Measurements from ENCODE around the gene UBE2K. TPM values are rescaled to one million over a fixed set of nuclear protein-coding genes. Genes with fewer than 3 reads are reported as not detected.
"Not testable (repeated sequence)": the region's sequence is repeated elsewhere in the genome, so short reads cannot be mapped to it uniquely, and the experiment has no call there.

UBE2K gene
- total RNA-seq, 1 donor from 2014 or later, result 18.4 TPM

DNA sequence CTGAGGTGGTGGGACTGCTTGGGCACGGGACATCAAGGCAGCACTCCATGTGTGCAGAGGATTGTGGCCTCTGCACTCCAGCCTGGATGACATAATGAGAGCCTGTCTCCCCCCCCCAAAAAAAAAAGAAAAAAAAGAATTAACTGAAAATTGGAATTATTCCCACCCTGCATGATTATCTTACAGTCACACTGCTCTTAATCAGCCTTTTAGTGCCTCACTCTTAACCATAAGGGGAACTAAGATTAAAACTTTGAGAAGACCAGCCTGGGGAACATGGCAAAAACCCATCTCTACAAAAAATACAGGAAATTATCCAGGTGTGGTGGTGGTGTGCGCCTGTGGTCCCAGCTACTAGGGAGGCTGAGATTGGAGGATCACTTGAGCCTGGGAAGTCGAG, 94.6 kb downstream of the UBE2K start:
- DNase-seq (ENCODE audit: low read depth), result no peak

DNA sequence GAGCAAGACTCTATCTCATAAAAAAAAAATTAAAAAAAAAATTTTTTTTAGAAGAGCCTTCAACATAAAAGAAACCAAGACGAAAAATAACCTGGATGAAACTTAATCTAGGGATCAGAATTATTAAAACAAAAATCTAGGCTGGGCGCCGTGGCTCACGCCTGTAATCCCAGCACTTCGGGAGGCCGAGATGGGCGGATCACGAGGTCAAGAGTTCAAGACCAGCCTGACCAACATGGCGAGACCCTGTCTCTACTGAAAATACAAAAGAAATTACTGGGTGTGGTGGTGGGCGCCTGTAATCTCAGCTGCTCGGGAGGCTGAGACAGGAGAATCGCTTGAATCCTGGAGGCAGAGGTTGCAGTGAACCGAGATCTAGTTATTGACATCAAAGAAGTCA, 95.0 kb downstream of the UBE2K start:
- not testable (repeated sequence) for DNase-seq (ENCODE audit: low read depth)

GRCh38 chr4:39802005-39802404, 104.1 kb downstream of the UBE2K start:
- no peak for DNase-seq (ENCODE audit: low read depth)

DNA sequence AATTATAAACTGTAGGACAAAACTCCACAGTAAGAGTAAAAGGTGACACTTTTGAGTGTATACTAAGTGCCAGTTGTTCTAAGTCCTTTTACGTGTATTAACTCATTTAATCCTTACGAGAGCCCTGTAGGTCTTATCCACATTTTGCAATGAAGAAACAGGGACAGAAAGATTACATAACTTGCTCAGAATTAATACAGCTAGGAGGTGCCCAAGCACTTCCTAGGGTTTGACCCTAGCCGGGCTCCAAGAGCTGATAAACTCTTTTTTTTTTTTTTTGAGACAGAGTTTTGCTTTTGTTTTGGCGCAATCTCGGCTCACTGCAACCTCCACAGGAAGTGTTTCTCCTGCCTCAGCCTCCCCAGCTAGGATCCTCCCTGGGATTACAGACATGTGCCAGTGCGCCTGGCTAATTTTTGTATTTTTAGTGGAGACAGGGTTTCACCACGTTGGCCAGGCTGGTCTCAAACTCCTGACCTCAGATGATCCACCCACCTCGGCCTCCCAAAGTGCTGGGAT, 110.4 kb downstream of the UBE2K start:
- DNase-seq (ENCODE audit: low read depth), result no peak

- DNase-seq (ENCODE audit: low read depth), result no peak
Observed at GRCh38 chr4:39812500-39812899, 114.6 kb downstream of the UBE2K start.

- not testable (repeated sequence) for DNase-seq (ENCODE audit: low read depth)
Observed at GRCh38 chr4:39813033-39813432, 115.1 kb downstream of the UBE2K start.

- DNase-seq (ENCODE audit: low read depth), result not testable (repeated sequence)
Observed at GRCh38 chr4:39813761-39814160, 115.8 kb downstream of the UBE2K start.

- peak; percentile 9 for DNase-seq (ENCODE audit: low read depth)
Observed at GRCh38 chr4:39814403-39815185, 116.7 kb downstream of the UBE2K start.

- no peak for DNase-seq (ENCODE audit: low read depth)
Observed at GRCh38 chr4:39818646-39819045, 120.7 kb downstream of the UBE2K start.

- DNase-seq (ENCODE audit: low read depth), result no peak
Observed at GRCh38 chr4:39820186-39820585, 122.2 kb downstream of the UBE2K start.

- no peak for DNase-seq (ENCODE audit: low read depth)
Observed at GRCh38 chr4:39821951-39822350, 124.0 kb downstream of the UBE2K start.

DNA sequence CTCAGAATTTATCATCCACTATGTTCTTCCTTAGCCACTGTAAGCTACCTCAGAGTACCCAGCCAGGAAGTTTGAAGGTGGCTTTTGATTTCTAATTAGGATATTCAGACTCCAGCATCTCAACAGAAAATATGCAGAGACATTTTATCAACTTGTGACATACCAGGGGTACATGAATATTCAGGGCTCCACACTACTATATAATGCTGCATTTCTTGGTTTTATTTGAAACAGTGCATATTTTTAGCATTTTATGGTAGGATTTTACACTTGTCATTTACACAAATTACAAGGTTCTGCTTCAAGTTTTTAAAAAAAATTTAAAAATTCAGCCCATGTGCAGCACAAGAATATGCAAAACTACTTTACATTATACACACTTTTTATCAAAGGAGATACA, 124.7 kb downstream of the UBE2K start:
- no peak for DNase-seq (ENCODE audit: low read depth)

- peak; percentile 47 for DNase-seq (ENCODE audit: low read depth)
Observed at GRCh38 chr4:39823191-39823590, 125.3 kb downstream of the UBE2K start.

GRCh38 chr4:39825090-39825489, 127.2 kb downstream of the UBE2K start:
- no peak for DNase-seq (ENCODE audit: low read depth)

- DNase-seq (ENCODE audit: low read depth), result peak; percentile 59
Observed at GRCh38 chr4:39825741-39826231, 127.8 kb downstream of the UBE2K start.

Other genes starting within 250 kb of the UBE2K start
- 4,018 and 4,391 TPM in 2 replicates for gene RPL9, start 239.2 kb upstream of the UBE2K start, total RNA-seq
- gene LIAS, start 239.1 kb upstream of the UBE2K start, total RNA-seq, result 14.5 and 16.6 TPM in 2 replicates
- gene UGDH, start 170.7 kb upstream of the UBE2K start, total RNA-seq, result 48.0 and 58.2 TPM in 2 replicates
- 16.1 and 25.4 TPM in 2 replicates for gene SMIM14, start 59.3 kb upstream of the UBE2K start, total RNA-seq

Data from myocyte (in vitro differentiated cells).